Mammary epithelial cell (primary cell): ENCODE data around the gene ESF1.

ENCODE experiments used
- CTCF ChIP-seq, 2 donors: IDR thresholded peaks in 1 of 2; conservative IDR thresholded peaks in 1 of 2; 2 replicates each; pipeline ENCODE4 v1.5.1; 2011 to 2012; ENCODE audit warnings: inconsistent platforms in 2 of 2, low read length in 2 of 2, mild to moderate bottlenecking in 2 of 2, control low read depth in 1 of 2, low read depth in 1 of 2; ENCODE audit not compliant: insufficient read depth in 1 of 2; ENCODE audit errors: extremely low read depth in 1 of 2
- EZH2 ChIP-seq: IDR thresholded peaks from 2 replicates; pipeline ENCODE4 v1.6.1; 2012; ENCODE audit warnings: low read length, inconsistent platforms, borderline replicate concordance

DNA sequence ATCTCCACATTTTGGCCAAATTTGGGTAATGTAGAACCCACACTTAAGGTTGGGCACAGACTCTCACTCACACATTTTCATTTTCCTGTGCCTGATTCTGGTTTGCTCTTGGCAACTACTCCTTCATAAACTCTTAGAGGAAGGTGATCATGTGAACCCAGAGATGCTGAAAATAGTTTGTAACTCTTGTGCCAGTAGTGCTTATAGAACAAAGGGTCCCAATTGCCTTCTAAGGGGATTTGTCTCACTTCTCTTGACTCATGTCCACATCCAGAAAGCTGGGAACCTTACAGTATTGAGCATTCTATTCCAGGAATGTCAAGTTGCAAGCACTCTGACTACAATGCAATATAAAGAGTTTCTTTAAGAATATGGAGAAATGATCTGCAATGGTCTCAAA is 84.0 kb downstream of the ESF1 start:
- no peak for TF ChIP-seq CTCF (conservative IDR thresholded peaks at IDR 0.05 in 1 of 2, IDR thresholded peaks at IDR 0.05 in 1 of 2; ENCODE audit: extremely low read depth in 1 of 2, insufficient read depth in 1 of 2, low read depth in 1 of 2, low read length in 2 of 2)
- no peak for TF ChIP-seq EZH2
